Neural cell (in vitro differentiated cells): Measurements from ENCODE around the gene SLC66A2. TPM values are rescaled to one million over a fixed set of nuclear protein-coding genes. Genes with fewer than 3 reads are reported as not detected.

Experiments
- H2AFZ ChIP-seq: fragments of 200-600, 300-800 bp; sonication (generic), shearing (Covaris generic); 2 replicates; pipeline ENCODE4 v1.6.0; 2014; ENCODE audit warnings: low read depth, mild to moderate bottlenecking, antibody characterized with exemption, low read length, moderate library complexity
- H3F3A ChIP-seq: fragments of 200-600 bp; shearing (Covaris generic); 2 replicates; pipeline ENCODE4 v1.6.1; 2016; ENCODE audit warnings: mild to moderate bottlenecking, moderate library complexity, mixed read lengths, antibody characterized with exemption, low read length; ENCODE audit not compliant: insufficient read depth, poor library complexity, severe bottlenecking
- H3K27ac ChIP-seq: fragments of 200-600, 300-800 bp; sonication (generic), shearing (Covaris generic); 2 replicates; pipeline ENCODE4 v1.5.1; 2014; ENCODE audit warnings: mild to moderate bottlenecking, low read length, moderate library complexity
- H3K27me3 ChIP-seq: fragments of 300-800, 200-600 bp; sonication (generic), shearing (Covaris generic); 2 replicates; pipeline ENCODE4 v1.6.0; 2014; ENCODE audit warnings: mild to moderate bottlenecking, low read depth, low read length, moderate library complexity; ENCODE audit not compliant: insufficient read depth
- H3K36me3 ChIP-seq: fragments of 300-800, 200-600 bp; sonication (generic), shearing (Covaris generic); 2 replicates; pipeline ENCODE4 v1.5.1; 2014; ENCODE audit warnings: mild to moderate bottlenecking, antibody characterized with exemption, low read length, moderate library complexity; ENCODE audit not compliant: insufficient read depth
- H3K4me2 ChIP-seq: fragments of 300-800, 200-600 bp; sonication (generic), shearing (Covaris generic); 2 replicates; pipeline ENCODE4 v1.6.0; 2014; ENCODE audit warnings: mild to moderate bottlenecking, low read length
- H3K4me3 ChIP-seq: fragments of 300-800, 200-600 bp; sonication (generic), shearing (Covaris generic); 2 replicates; pipeline ENCODE4 v1.5.1; 2014; ENCODE audit warnings: mild to moderate bottlenecking, low read length, moderate library complexity
- H3K79me2 ChIP-seq: fragments of 200-600 bp; shearing (Covaris generic); replicated peaks from 2 replicates; pipeline ENCODE4 v1.6.0; 2014; ENCODE audit warnings: mild to moderate bottlenecking, low read length, moderate library complexity; ENCODE audit not compliant: insufficient read depth
- H3K9ac ChIP-seq: fragments of 300-800, 200-600 bp; sonication (generic), shearing (Covaris generic); 2 replicates; pipeline ENCODE4 v1.6.1; 2016; ENCODE audit warnings: mild to moderate bottlenecking, low read length, mixed read lengths
- H3K9me2 ChIP-seq: fragments of 200-600 bp; shearing (Covaris generic); 2 replicates; pipeline ENCODE4 v1.6.1; 2016; ENCODE audit warnings: mild to moderate bottlenecking, low read length, mixed read lengths; ENCODE audit not compliant: insufficient read depth
- H3K9me3 ChIP-seq: fragments of 200-600, 300-800 bp; sonication (generic), shearing (Covaris generic); 2 replicates; pipeline ENCODE4 v1.6.1; 2016; ENCODE audit warnings: mild to moderate bottlenecking, mixed run types, low read length, moderate library complexity, mixed read lengths
- H4K20me1 ChIP-seq: fragments of 200-600 bp; shearing (Covaris generic); 2 replicates; pipeline ENCODE4 v1.6.1; 2016; ENCODE audit warnings: mild to moderate bottlenecking, mixed run types; ENCODE audit not compliant: insufficient read depth
- EP300 ChIP-seq: fragments of 450-650 bp; conservative IDR thresholded peaks from 2 replicates; pipeline ENCODE4 v1.6.1; 2014; ENCODE audit warnings: antibody characterized with exemption, mild to moderate bottlenecking, moderate library complexity; ENCODE audit not compliant: poor library complexity, severe bottlenecking
- EZH2 ChIP-seq: fragments of 200-600, 300-800 bp; shearing (Covaris generic), sonication (generic); IDR thresholded peaks from 2 replicates; pipeline ENCODE4 v1.6.1; 2014; ENCODE audit warnings: antibody characterized with exemption, low read length, borderline replicate concordance, mild to moderate bottlenecking; ENCODE audit not compliant: insufficient read depth, poor library complexity, severe bottlenecking
- MXI1 ChIP-seq: fragments of 450-650 bp; conservative IDR thresholded peaks from 2 replicates; pipeline ENCODE4 v1.6.1; 2014; ENCODE audit warnings: antibody characterized with exemption, mild to moderate bottlenecking; ENCODE audit not compliant: poor library complexity, severe bottlenecking
- POLR2AphosphoS5 ChIP-seq: IDR thresholded peaks from 2 replicates; pipeline ENCODE4 v1.6.1; 2012
- RAD21 ChIP-seq: fragments of 450-650 bp; conservative IDR thresholded peaks from 2 replicates; pipeline ENCODE4 v1.6.1; 2014; ENCODE audit warnings: antibody characterized with exemption, mild to moderate bottlenecking, moderate library complexity
- SMC3 ChIP-seq: fragments of 450-650 bp; conservative IDR thresholded peaks from 2 replicates; pipeline ENCODE4 v1.6.1; 2014; ENCODE audit warnings: antibody characterized with exemption, mild to moderate bottlenecking, moderate library complexity; ENCODE audit not compliant: poor library complexity
- TAF1 ChIP-seq: IDR thresholded peaks from 2 replicates; pipeline ENCODE4 v1.6.1; 2012; ENCODE audit warnings: low read depth
- polyA plus RNA-seq: library from polyadenylated mRNA; depleted of rRNA; stranded (reverse); fragments of >200 nt; gene quantifications from 2 replicates; pipeline ENCODE4 v1.2.3, GENCODE V29; 2014
- TF ChIP-seq, protein P1 (sequence below): IDR thresholded peaks from 2 replicates; pipeline ENCODE4 v1.6.1; 2012; ENCODE audit warnings: borderline replicate concordance
- TF ChIP-seq, protein P2 (sequence below): fragments of 450-650 bp; IDR thresholded peaks from 2 replicates; pipeline ENCODE4 v1.5.1; 2014; ENCODE audit warnings: antibody characterized with exemption, mild to moderate bottlenecking, moderate library complexity; ENCODE audit not compliant: poor library complexity, severe bottlenecking

The SLC66A2 gene
- polyA plus RNA-seq, 1 donor from 2014 or later, result 66.7 TPM

DNA sequence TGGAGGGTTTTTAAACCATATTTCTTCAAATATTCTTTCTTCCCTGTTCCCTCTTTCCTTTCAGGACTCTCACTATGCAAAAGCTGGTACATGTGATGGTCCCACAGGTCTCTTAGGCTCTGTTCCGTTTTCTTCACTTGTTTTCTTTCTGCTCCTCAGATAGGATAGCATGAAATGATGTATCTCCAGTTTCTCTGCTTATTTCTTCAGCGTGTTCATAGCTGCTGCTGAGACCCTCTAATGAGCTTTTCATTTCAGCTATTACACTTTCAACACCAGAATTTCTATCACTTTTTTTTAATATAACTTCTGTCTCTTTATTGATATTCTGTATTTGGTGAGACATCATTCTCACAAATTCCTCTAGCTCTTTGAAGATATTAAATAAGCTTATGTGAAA lies 89.8 kb downstream of the SLC66A2 start:
- H3K4me3 ChIP-seq, result no peak overlapping the region

DNA sequence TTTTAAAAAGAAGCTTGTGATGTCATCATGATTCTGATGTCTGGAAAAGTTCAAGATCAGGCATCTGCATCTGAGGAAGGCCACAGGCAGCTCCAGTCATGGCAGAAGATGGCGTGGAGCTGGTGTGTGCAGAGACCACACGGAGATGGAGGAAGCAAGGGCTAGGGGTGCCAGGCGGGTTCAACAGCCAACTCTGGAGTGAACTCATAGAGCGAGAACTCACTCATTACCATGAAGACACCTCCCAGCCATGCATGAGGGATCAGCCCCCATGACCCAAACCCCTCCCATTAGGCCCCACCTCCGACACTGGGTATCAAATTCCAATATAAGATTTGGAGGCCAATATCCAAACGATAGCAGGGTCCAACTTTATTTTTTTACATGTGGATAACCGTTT lies 92.1 kb downstream of the SLC66A2 start:
- Histone ChIP-seq H3K4me2 (no peak overlapping the region), H3K9me3 (peaks cover 4% of the 10 kb centered on the region), H2AFZ (no peak overlapping the region), H3K79me2 (no peaks in the 10 kb centered on the region), H3K27ac (no peak overlapping the region), H3K4me3 (no peak overlapping the region), H4K20me1 (no peaks in the 10 kb centered on the region), H3K9ac (no peak overlapping the region), H3K36me3 (no peaks in the 10 kb centered on the region), H3F3A (no peaks in the 10 kb centered on the region), H3K27me3 (no peaks in the 10 kb centered on the region), H3K9me2 (no peaks in the 10 kb centered on the region)
- TF ChIP-seq, protein P1, sequence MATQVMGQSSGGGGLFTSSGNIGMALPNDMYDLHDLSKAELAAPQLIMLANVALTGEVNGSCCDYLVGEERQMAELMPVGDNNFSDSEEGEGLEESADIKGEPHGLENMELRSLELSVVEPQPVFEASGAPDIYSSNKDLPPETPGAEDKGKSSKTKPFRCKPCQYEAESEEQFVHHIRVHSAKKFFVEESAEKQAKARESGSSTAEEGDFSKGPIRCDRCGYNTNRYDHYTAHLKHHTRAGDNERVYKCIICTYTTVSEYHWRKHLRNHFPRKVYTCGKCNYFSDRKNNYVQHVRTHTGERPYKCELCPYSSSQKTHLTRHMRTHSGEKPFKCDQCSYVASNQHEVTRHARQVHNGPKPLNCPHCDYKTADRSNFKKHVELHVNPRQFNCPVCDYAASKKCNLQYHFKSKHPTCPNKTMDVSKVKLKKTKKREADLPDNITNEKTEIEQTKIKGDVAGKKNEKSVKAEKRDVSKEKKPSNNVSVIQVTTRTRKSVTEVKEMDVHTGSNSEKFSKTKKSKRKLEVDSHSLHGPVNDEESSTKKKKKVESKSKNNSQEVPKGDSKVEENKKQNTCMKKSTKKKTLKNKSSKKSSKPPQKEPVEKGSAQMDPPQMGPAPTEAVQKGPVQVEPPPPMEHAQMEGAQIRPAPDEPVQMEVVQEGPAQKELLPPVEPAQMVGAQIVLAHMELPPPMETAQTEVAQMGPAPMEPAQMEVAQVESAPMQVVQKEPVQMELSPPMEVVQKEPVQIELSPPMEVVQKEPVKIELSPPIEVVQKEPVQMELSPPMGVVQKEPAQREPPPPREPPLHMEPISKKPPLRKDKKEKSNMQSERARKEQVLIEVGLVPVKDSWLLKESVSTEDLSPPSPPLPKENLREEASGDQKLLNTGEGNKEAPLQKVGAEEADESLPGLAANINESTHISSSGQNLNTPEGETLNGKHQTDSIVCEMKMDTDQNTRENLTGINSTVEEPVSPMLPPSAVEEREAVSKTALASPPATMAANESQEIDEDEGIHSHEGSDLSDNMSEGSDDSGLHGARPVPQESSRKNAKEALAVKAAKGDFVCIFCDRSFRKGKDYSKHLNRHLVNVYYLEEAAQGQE, result no peak
- TF ChIP-seq RAD21 (no peak), SMC3 (no peak), EZH2 (no peak), POLR2AphosphoS5 (no peak), TAF1 (no peak), EP300 (no peak), MXI1 (no peak)
- TF ChIP-seq, protein P2, sequence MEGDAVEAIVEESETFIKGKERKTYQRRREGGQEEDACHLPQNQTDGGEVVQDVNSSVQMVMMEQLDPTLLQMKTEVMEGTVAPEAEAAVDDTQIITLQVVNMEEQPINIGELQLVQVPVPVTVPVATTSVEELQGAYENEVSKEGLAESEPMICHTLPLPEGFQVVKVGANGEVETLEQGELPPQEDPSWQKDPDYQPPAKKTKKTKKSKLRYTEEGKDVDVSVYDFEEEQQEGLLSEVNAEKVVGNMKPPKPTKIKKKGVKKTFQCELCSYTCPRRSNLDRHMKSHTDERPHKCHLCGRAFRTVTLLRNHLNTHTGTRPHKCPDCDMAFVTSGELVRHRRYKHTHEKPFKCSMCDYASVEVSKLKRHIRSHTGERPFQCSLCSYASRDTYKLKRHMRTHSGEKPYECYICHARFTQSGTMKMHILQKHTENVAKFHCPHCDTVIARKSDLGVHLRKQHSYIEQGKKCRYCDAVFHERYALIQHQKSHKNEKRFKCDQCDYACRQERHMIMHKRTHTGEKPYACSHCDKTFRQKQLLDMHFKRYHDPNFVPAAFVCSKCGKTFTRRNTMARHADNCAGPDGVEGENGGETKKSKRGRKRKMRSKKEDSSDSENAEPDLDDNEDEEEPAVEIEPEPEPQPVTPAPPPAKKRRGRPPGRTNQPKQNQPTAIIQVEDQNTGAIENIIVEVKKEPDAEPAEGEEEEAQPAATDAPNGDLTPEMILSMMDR, result no peak

More for the DNA sequence above, 89.8 kb downstream of the SLC66A2 start:
- H3K27me3 ChIP-seq, result no peaks in the 10 kb centered on the region
- no peaks in the 10 kb centered on the region for H4K20me1 ChIP-seq
- H3K27ac ChIP-seq, result no peak overlapping the region
- TF ChIP-seq EZH2 (no peak), RAD21 (no peak)
- H3K4me2 ChIP-seq, result no peak overlapping the region
- H2AFZ ChIP-seq, result no peak overlapping the region
- H3K9me2 ChIP-seq, result no peaks in the 10 kb centered on the region
- no peaks in the 10 kb centered on the region for H3F3A ChIP-seq
- peaks cover 4% of the 10 kb centered on the region for H3K9me3 ChIP-seq
- H3K9ac ChIP-seq, result no peak overlapping the region
- no peaks in the 10 kb centered on the region for H3K79me2 ChIP-seq
- no peaks in the 10 kb centered on the region for H3K36me3 ChIP-seq
